Activated CD8-positive, alpha-beta T cell treated with anti-CD3 and anti-CD28 coated beads for 36 hours (primary cell): ENCODE measurements around the gene CIROP. TPM values are rescaled to one million over a fixed set of nuclear protein-coding genes. Genes with fewer than 3 reads are reported as not detected.

Source experiments
- ATAC-seq: fragments of 200-7000 bp; cut with Tn5 transposase; one replicate; pipeline ENCODE4 v1.10.0; 2021; ENCODE audit warnings: mild to moderate bottlenecking, moderate library complexity
- CTCF ChIA-PET: fragments of 350-600 bp; sonication (Branson Sonifier 250); formaldehyde crosslinking; loops from one replicate; lab custom pipeline; 2021; ENCODE audit warnings: antibody characterized with exemption; lab: Charles Lee
- POLR2A ChIA-PET: fragments of 350-600 bp; sonication (Branson Sonifier 250); formaldehyde crosslinking; loops from one replicate; lab custom pipeline; 2021; ENCODE audit warnings: antibody characterized with exemption; lab: Charles Lee
- DNase-seq: peaks from one replicate; pipeline ENCODE4 v3.0.0-alpha.2; 2020
- H3K27ac Mint-ChIP-seq: one replicate; pipeline ENCODE4 v1.8.0; 2021; ENCODE audit warnings: mild to moderate bottlenecking, mixed read lengths
- H3K27me3 Mint-ChIP-seq: one replicate; pipeline ENCODE4 v1.8.0; 2021; ENCODE audit warnings: mixed read lengths
- H3K36me3 Mint-ChIP-seq: one replicate; pipeline ENCODE4 v1.8.0; 2021; ENCODE audit warnings: low read depth, mixed read lengths
- H3K4me1 Mint-ChIP-seq: one replicate; pipeline ENCODE4 v1.8.0; 2021; ENCODE audit warnings: low read depth, mixed read lengths
- H3K4me3 Mint-ChIP-seq: one replicate; pipeline ENCODE4 v1.8.0; 2021; ENCODE audit warnings: mild to moderate bottlenecking, moderate library complexity, mixed read lengths
- H3K9me3 Mint-ChIP-seq: one replicate; pipeline ENCODE4 v1.8.0; 2021; ENCODE audit warnings: mixed read lengths
- CTCF ChIP-seq: fragments of 200-600 bp; IDR thresholded peaks from one replicate; pipeline ENCODE4 v1.8.0; 2022; ENCODE audit warnings: antibody characterized with exemption, mild to moderate bottlenecking
- intact Hi-C: fragments of 100-400 bp; cut with micrococcal nuclease; formaldehyde crosslinking; loops from one replicate; pipeline ENCODE4 v1.10.0; 2022
- total RNA-seq, 2 experiments: library from RNA; stranded (reverse); gene quantifications; one replicate each; pipeline ENCODE4 v1.2.3, GENCODE V29; 2021

The CIROP gene
- total RNA-seq, 2 experiments from 2014 or later: not detected

DNA sequence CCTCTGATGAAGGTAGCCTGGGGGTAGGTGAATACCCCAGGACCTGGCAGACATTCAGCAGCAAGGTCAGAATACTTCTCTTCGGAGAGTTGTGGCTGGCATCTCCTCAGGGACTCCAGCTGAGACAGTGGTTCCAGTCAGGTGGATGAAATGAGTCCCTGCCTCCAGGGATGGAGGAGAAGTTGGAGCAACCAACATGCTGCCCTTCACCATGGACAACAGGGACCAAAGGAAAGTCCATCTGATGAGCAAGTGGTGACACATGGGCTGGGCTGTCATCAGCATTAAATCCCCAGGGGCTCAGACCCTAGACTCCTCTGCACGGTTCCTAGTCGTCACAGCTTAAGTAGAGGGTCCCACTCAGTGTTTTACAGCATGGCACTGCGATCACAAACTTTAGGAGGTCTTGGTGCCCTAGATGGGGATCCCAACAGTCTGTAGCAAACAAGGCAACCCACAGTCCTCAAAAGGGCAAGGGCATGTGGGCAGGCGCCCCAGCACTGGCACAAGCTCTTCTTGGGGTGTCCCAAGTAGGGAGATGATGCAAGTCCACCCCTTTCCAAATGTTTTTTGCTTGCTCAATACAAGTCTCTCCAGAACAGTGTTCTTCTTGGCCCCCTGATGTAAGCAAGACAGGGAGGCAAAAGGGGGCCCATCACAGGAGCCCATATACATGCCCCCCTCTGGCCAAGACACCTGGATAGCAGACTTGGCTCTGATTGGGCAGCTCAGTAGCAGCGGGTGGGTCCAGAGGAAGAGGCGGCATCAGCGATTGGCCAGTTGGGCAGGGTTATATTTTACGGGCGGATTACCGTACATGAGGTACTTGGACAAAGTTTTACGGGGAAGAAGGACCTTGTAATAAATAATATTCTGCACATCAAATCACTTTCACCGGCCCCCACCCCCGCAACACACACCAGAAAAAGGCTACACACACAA lies 36.7 kb downstream of the CIROP start:
- Mint-ChIP-seq H3K36me3 (peaks cover 60% of the 10 kb centered on the region), H3K27me3 (no peaks in the 10 kb centered on the region), H3K4me1 (peaks cover 36% of the 10 kb centered on the region), H3K27ac (peak overlapping the region; percentile 69), H3K4me3 (no peak overlapping the region), H3K9me3 (no peaks in the 10 kb centered on the region)
- ATAC-seq (no peak), DNase-seq (no peak)
- intact Hi-C loops: no loop called here
- TF ChIP-seq CTCF: no peak
- ChIA-PET POLR2A (interaction anchor here (0.8 to 1.9 kb wide), 9 partner anchors 9 to 461 kb away, joined by 3 to 12 read pairs (median 4); partner anchors contain the start of genes AJUBA, CDH24 and HAUS4), CTCF (interaction anchor here (0.7 to 12.3 kb wide), 81 partner anchors 6 to 507 kb away, joined by 3 to 196 read pairs (median 5); partner anchors contain the start of genes ACIN1, AJUBA, C14orf119 and CDH24)

GRCh38 chr14:23066855-23067744 lies 37.7 kb downstream of the CIROP start:
- ChIA-PET POLR2A (interaction anchor here (1.0 to 1.9 kb wide), 3 partner anchors 9 to 53 kb away, joined by 3 to 5 read pairs (median 4); no protein-coding TSS in a partner anchor), CTCF (interaction anchor here (1.0 to 12.3 kb wide), 16 partner anchors 7 to 119 kb away, joined by 3 to 196 read pairs (median 28); partner anchors contain the start of genes ACIN1, AJUBA, C14orf119 and CDH24)
- Mint-ChIP-seq H3K27ac (no peak overlapping the region), H3K9me3 (no peaks in the 10 kb centered on the region), H3K36me3 (peaks cover 68% of the 10 kb centered on the region), H3K27me3 (no peaks in the 10 kb centered on the region), H3K4me3 (no peak overlapping the region), H3K4me1 (peaks cover 34% of the 10 kb centered on the region)
- intact Hi-C loops: no loop called here
- no peak for ATAC-seq
- TF ChIP-seq CTCF: no peak
- DNase-seq: no peak

DNA sequence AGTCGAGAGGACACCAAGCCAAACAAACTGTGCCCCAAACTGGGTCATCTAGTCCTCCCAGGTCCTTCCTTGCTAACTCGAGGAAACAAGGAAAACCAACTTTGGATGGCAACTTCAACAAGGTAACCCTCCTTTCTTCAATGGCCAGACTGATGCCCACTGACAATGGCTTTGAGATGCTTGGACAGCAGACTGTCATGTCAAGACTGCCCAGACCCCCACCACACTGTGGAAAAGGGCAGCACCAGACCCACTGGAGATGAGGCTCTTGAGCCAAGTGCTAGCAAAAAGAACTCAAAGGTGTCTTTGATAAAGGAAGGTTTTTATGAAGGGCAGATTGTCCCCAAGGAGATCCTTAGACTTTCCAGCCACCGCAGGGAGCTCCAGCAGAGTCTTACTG lies 38.4 kb downstream of the CIROP start:
- intact Hi-C loops: no loop called here
- no peak overlapping the region for H3K4me3 Mint-ChIP-seq
- CTCF ChIA-PET: interaction anchor here (1.0 to 16.5 kb wide), 9 partner anchors 8 to 119 kb away, joined by 3 to 201 read pairs (median 27); partner anchors contain the start of gene CDH24
- no peaks in the 10 kb centered on the region for H3K9me3 Mint-ChIP-seq
- DNase-seq (no peak), ATAC-seq (no peak)
- POLR2A ChIA-PET: interaction anchor here (1.0 kb wide), 1 partner anchor 8 kb away, joined by 3 read pairs; no protein-coding TSS in a partner anchor
- no peak for TF ChIP-seq CTCF
- H3K4me1 Mint-ChIP-seq: peaks cover 27% of the 10 kb centered on the region
- H3K27ac Mint-ChIP-seq: no peak overlapping the region
- H3K27me3 Mint-ChIP-seq: no peaks in the 10 kb centered on the region
- peaks cover 64% of the 10 kb centered on the region for H3K36me3 Mint-ChIP-seq

- no peak overlapping the region for H3K4me3 Mint-ChIP-seq
- TF ChIP-seq CTCF: no peak
- H3K27ac Mint-ChIP-seq: no peak overlapping the region
- ATAC-seq (no peak), DNase-seq (no peak)
- H3K9me3 Mint-ChIP-seq: no peaks in the 10 kb centered on the region
- ChIA-PET CTCF (interaction anchor here (1.8 to 16.5 kb wide), 5 partner anchors 11 to 91 kb away, joined by 5 to 518 read pairs (median 201); partner anchors contain the start of gene AJUBA), POLR2A (interaction anchor here (1.1 to 2.2 kb wide), 2 partner anchors 8 to 57 kb away, joined by 4 to 7 read pairs; no protein-coding TSS in a partner anchor)
- intact Hi-C loops: no loop called here
- peaks cover 62% of the 10 kb centered on the region for H3K36me3 Mint-ChIP-seq
- H3K4me1 Mint-ChIP-seq: peaks cover 11% of the 10 kb centered on the region
- H3K27me3 Mint-ChIP-seq: no peaks in the 10 kb centered on the region
Observed at GRCh38 chr14:23063601-23064000, 41.2 kb downstream of the CIROP start.
